HG03097 (cell line): ENCODE measurements around the gene DOHH.
"Not testable (repeated sequence)": the region's sequence is repeated elsewhere in the genome, so short reads cannot be mapped to it uniquely, and the experiment has no call there.

Experiments
- ATAC-seq: cut with Tn5 transposase; IDR thresholded peaks from one replicate; pipeline ENCODE4 v1.9.1; 2021; ENCODE audit not compliant: unreplicated experiment, low FRiP score

Gene DOHH

GRCh38 chr19:3520166-3521103 lies 20.0 kb upstream of the DOHH start:
- ATAC-seq = no peak

DNA sequence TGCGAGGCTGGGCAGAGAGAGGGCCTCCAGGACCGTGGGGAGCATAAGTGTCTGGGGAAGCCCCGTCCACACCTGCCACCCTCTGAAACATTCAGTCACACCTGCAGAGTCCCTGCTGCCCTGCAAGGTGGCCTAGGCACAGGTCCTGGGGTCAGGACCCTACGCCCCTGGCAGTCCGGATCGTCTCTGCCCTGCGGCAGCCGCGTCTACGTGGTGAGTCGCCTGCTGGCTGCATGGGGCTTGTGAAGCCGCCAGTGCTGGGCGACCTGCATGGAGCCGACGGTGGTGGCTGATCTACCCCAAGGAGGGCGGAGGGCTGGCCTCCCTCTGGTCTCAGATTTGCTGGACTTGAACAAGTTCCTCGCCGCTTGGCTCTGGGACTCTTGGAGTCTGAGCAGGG lies 18.7 kb upstream of the DOHH start:
- no peak for ATAC-seq

- ATAC-seq = no peak
Measured at GRCh38 chr19:3518659-3519058, 18.2 kb upstream of the DOHH start.

DNA sequence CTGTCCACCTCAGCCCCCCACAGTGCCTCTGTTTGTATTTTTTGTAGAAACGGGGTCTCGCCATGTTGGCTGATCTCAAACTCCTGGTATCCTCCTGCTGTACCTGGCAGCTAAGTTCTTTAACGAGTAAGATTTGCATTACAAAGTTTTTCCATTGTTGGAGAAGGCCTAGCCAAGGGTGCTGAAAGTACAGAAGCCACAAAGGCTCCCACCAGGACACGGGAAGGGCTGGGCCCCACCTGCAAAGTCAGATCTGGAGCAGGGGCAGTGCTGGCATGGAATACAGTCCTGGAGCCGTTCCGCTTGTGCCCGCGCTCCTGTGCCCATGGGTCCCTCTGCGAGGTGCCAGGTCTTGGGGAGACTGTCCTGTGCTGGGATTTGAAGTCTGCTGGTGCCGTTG lies 17.8 kb upstream of the DOHH start:
- ATAC-seq = no peak

- no peak for ATAC-seq
Measured at GRCh38 chr19:3517638-3518037, 17.2 kb upstream of the DOHH start.

- no peak for ATAC-seq
Measured at GRCh38 chr19:3516675-3517207, 16.3 kb upstream of the DOHH start.

DNA sequence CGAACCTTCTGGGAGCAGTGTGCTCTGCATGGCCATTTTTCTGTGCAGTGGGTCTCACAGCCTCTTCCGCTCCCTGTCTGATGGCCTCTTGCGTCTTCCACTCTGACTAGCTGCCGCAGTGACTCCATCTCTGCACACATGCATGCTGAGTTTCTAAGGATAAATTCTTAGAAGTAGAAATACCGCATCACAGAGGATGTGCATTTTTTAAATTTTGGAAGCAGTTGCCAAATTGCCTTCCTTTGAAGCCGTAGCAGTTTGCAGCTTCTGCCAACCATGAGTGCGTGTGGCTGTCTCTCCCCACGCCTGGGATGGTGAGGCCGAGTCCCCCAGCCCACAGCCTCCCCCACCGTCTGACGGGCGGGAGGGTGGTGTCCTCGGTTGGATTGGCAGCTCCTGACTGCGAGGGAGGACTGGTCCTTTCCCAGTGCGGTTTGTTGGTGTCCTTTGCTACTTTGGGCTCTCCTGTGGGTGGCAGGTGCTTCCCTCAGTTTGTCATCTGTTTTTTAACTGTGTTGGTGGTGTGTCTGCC lies 15.5 kb upstream of the DOHH start:
- no peak for ATAC-seq

GRCh38 chr19:3514930-3515329 lies 14.5 kb upstream of the DOHH start:
- no peak for ATAC-seq

DNA sequence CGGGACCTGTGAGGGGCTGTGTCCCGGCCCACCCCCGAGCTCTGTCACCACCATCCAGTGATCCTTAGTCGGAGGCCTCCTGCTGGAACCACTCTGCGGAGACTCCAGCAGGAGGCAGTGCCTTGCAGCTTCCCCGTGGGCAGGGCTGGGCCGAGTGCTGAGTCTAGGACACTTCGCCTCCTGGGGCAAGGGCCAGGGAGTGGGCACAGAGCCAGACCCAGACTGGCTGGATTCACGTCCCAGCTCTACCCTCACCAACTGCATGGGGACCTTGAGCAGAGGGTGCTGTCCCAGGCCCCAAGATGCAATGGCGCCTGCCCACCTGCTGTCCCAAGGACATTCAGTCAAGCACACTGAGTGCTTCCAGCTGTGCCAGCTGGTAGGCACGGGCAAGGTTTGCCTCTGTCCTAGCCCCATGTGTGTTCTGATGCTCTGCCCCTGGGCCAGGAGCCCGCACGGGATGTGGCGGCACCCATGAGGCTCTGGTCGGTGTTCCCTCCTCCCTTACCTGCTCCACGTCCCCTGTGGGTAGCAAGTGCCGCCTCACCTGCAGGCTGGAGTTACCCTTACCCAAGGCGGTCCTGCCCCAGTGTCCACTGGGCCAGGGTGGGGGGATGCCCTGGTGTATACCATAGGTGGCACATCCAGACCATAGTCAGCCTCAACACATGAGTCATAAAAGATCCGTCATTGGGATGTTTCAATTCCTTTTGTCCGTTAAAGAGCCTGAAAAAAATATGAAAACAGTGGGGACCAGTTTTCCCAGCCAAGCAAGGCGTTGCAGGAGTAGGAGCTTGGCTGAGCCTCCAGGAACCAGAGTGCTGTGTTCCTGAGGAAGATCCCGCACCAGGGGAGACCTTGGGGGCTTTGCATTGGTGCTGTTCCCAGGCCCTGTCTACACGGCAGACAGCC lies 13.0 kb upstream of the DOHH start:
- ATAC-seq = no peak

DNA sequence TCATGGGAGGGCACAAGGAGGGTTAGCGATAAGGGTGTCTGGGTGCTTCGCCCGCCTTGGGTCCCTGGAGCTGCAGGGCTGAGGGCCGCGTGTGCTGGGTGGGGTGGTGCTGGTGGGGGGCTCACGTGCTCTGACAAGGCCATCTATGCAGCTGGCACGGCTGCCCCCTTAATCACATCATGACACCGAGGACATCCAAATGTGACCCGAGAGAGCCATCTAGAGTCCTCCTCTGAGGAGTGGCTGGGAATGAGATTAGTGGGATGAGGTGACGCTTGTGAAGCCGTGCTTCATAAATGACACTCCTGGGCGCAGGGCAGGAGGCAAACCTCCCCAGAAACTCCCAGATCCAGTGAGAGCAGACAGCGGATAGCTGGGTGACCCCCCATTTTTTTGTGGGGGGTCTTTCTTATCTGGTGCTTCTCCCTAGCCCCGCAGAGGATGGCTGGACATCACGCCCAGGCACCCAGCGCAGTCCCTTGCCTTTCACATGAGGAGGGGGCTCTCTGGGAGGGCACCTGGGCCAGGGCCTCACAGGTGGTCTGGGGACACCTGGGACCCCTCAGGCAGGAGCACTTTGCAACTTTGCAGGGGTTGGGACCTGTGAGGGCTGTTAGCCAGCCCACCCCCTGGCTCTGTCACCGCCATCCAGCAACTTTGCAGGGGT lies 12.2 kb upstream of the DOHH start:
- no peak for ATAC-seq

GRCh38 chr19:3511506-3512251 lies 11.2 kb upstream of the DOHH start:
- ATAC-seq = no peak

DNA sequence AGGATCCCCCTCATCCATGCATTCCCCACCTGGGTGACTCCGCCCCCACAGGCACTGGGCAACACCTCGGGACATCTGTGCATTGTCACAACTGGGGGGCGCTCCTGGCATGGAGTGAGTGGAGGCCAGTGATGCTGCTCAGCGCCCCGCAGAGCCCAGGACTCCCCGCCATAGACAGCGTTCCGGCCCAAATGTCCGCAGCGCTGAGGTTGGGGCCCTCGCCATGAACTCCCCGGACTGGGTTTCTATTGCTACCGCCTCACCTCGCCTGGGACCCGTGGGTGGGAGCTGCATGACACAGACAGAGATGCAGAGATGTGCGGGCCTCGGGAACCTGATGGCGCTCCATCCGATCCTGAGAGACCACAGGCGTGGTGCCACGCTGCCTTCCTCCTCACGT lies 10.3 kb upstream of the DOHH start:
- no peak for ATAC-seq

GRCh38 chr19:3509566-3509989 lies 9.1 kb upstream of the DOHH start:
- no peak for ATAC-seq

- no peak for ATAC-seq
Measured at GRCh38 chr19:3508771-3509535, 8.5 kb upstream of the DOHH start.

GRCh38 chr19:3508121-3508661 lies 7.7 kb upstream of the DOHH start:
- ATAC-seq = not testable (repeated sequence)

- no peak for ATAC-seq
Measured at GRCh38 chr19:3507371-3508120, 7.1 kb upstream of the DOHH start.

GRCh38 chr19:3506384-3507340 lies 6.2 kb upstream of the DOHH start:
- ATAC-seq = peak; percentile 28
